GM19395 (cell line): ENCODE data around the gene ASTN2.

Experiments used
- ATAC-seq: cut with Tn5 transposase; IDR thresholded peaks from one replicate; pipeline ENCODE4 v1.9.1; 2021; ENCODE audit warnings: mild to moderate bottlenecking, moderate library complexity; ENCODE audit not compliant: unreplicated experiment

The ASTN2 gene

DNA sequence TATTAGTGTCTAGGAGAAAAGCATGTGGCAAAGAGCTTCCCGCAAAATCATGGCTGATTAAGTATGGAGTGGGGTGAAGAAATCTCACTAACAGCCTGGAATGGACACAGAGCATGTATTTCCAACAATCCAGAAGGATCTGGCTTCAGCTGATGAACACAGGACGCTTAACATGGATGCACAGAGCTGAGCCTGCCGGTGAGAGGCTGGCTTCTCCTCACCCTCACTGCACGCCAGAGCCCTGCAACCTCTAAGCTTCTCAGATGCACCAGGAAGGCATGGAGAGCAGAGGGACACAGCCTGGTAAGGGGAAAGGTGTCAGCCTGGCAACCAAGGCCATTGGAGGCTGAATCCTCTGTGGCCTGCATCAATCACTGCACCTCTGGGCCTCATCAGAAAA is 429.3 kb downstream of the ASTN2 start:
- ATAC-seq: no peak

GRCh38 chr9:116984111-116984510 is 430.7 kb downstream of the ASTN2 start:
- ATAC-seq: no peak

- no peak for ATAC-seq
Observed at GRCh38 chr9:116980582-116981120, 434.2 kb downstream of the ASTN2 start.

DNA sequence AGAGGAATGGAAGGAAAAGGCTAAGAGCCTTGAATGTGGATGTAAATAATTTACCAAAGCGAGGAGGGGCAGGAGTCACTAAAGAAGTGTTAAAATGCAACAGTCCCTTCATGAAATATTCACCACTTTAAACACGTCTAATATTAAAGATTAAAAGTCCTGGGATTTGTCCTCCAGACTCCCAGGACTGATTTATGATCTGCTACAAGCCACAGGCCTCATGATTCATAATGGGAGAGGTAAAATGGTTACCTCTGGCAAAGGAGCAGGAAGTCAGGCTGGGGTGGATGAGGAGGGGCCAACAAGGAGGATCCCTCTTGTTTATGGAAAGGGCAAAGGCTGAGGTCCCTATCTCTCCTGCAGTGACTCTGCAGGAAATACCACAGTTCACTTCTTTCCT is 435.4 kb downstream of the ASTN2 start:
- no peak for ATAC-seq

- no peak for ATAC-seq
Observed at GRCh38 chr9:116978155-116978554, 436.7 kb downstream of the ASTN2 start.

- ATAC-seq: no peak
Observed at GRCh38 chr9:116975126-116975525, 439.7 kb downstream of the ASTN2 start.

DNA sequence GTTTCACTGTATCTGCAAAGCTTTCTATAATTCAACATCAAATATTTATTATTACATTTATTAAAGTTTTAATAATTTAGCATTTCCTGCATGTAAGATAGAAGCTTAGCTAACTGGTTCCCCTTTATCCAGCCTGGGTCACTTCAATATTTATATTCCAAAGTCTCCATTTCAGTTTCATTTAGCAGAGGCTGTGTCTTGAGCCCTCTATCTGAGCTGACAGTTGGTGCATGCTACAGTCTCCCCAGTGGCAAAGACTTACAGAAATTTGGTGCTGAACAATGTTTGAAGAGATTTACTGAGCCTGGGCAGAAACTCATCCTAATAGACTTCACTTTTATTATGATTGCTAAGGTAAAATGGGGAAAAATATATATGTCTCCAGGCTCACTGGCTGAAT is 448.7 kb downstream of the ASTN2 start:
- ATAC-seq: no peak

- no peak for ATAC-seq
Observed at GRCh38 chr9:116964258-116964657, 450.6 kb downstream of the ASTN2 start.

DNA sequence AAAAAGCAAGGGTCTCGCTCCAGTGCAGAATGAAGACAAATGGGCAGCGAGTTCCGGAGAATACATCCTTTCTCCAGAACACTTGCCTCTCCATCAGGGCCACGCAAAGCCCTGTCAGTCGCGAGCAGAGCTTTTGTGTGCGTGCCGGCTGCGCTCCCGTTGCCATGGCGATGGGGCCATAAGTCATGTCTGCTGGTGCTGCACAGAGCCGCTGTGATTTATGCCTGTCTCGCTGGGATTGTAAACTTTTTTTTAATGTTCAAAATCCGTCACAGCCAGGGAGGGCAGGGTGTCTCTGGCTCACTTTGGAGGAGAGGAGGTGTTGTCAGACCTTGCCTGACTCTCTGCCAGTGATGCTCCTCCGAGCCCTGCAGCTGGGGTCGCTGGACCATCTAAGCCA is 455.0 kb downstream of the ASTN2 start:
- no peak for ATAC-seq

DNA sequence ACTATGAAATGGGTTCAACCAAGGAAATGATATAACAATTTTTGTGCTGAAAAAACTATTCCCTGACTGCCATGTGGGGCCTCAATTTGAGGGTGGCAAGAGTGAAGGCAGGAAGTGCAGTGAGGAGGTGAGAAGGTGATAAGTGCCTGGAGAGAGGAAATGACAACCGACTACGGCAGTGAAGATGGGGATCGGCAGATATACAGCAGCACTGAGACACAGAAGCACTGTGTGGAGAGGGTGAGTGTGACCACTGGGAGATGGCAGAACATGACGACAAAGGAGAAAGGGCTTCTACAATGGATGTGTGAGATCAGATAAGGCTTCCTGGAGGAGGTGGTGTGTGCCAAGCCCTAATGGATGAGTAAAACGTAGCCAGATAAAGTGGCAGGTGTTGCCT is 456.0 kb downstream of the ASTN2 start:
- ATAC-seq: no peak

DNA sequence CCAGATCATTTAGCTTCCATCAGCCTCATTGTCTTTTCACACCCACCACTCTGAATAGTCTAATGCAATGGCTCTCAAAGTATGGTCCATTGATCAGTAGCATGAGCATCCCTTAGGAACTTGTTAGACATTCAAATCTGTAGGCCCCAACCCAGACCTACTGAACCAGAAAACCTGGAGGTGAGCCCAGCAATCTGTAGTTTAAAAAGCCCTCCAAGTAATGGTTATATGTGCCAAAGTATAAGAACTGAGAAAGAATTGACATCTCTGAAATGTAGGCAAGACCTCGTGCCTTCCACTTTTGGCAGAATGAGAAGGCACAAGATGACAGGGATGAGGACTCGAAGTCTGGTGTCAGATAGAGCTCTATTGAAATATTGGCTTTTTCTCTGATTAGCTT is 460.1 kb downstream of the ASTN2 start:
- no peak for ATAC-seq

DNA sequence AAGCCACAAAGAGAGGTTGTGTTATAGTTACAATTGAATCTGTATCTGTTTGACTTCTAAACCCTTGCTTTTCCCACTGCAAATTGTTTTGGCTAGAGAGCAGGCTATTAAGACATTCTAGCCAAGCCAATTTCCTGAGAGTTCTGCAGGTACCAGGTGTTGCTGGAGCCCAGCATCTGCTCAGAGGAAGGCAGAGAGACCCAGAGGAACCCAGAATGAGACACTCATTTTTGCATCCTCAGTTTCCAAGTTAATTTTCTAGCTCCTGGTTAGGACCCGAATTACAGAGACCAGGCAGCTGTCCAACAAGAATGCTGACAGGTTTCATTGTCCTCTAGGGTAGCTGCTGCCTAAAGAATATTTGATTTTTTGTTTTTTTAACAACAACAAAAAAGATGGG is 461.6 kb downstream of the ASTN2 start:
- no peak for ATAC-seq

DNA sequence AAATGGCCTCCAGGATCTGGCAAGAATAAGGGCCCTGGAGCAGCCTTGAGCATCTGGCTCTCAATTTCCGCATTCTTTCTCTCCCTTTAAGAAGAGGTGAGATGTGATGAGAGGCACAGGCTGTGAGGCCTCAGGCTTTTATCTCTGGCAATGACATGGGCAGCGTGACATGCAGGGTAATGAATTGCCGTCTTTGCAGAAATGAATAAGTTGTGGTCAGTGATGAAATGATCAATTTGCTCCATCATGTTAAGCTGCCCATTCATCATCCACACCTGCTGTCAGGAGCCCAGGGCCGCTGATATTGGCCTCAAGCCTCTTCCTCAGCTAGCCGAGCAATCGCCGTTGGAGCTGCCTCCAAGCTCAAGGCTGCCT is 462.4 kb downstream of the ASTN2 start:
- no peak for ATAC-seq

DNA sequence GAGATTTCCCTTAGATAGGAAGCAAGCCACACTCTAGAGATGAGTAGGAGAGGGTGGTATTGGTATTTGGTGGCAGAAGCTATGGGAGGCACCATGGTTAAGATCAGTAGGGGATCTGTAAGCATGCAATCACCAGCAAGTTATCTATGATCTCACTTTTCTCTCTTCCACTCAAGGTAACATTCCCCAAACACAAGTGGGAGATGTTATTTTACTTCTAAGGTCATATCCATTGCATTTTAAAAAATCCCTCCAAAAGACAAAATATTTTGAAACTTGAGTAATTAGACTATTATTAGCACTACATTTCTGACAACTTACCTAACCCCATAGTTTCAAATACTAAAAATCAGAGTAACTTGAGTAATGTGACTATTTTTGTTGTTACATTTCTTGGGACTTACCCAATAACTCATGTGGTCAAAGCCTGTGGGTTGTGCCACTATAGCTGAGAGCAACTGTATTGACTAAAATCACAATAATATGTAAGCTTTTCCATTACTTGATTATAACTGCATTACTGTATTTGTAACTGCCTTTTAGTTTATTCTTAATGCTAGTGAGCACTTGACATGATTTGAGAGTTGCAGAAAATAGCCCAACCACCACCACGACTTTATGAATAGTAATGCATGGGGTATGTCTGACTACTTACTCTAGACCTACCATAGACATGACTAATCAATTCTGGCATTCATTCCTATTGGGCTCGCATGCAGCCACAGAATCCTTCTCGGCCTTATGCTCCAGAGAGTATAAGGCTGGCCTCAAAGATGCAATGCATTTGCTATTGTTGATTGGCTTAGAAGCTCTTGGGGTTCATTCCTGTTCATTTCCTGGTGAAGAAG is 463.0 kb downstream of the ASTN2 start:
- ATAC-seq: peak; percentile 76

DNA sequence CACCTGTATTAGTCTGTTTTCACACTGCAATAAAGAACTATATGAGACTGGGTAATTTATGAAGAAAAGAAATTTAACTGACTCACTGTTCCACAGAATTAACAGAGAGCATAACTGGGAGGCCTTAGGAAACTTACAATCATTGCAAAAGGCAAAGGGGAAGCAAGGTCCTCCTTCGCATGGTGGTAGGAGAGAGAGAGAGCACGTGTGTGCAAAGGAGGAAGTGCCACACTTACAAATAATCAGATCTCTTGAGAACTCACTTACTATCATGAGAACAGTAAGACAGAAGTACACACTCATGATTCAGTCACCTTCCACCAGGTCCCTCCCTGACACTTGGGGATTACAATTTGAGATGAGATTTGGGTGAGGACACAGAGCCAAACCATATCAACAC is 469.0 kb downstream of the ASTN2 start:
- ATAC-seq: peak; percentile 50

DNA sequence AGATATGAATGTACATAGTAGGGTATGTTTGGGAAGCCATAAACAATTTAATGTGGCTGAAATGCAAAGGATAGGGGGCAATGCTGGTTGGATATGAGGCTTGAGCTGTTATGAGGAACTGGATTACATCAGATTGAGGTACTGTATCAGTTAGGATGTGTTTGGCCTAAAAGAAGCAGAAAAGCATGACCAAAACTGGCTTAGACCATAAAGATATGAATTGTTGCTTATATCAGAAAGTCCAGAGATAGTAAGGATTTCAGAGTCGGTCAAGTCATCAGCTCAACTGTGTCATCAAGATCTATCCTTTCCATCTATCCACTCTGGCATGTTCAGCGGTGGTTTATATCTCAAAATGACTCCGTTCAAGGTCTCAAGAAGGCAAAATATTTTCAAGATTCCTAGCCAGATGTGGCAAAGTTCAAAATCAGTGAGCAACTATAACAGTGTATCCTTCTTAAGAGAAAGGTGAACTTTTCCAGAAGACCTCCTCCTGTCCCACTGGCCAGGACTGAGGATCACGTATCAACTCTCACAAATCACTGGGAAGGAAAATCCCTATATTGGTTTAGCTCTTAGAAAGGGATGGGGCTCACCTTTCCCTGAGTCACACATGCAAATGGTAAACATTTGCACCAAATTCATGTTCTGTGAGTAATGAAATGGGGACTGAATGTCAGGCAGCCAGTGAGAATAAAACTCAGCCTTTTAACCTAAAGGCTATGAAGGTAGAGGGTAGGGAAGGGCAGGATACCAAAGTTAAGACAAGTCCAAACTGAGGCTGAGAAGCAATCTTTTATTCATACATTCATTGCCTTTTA is 469.9 kb downstream of the ASTN2 start:
- ATAC-seq: no peak

- ATAC-seq: no peak
Observed at GRCh38 chr9:116943970-116944369, 470.9 kb downstream of the ASTN2 start.

- peak; percentile 61 for ATAC-seq
Observed at GRCh38 chr9:116942593-116943061, 472.2 kb downstream of the ASTN2 start.

DNA sequence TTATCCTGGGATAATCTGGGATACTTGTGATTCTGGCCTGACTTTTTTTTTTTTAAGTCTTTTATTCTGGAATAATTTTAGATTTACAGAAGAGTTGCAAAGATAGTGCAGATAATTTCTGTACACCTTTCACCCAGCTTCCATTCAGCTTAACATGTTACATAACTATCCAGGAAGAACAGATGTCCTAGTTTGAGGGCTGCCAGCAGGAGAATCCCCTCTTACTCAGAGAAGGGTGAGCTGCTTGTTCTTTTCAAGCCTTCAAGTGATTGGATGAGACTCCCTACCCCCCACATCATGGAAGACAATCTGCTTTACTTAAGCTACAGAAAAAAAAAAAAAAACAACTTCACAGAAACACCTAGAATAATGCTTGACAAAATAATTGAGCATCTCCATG is 473.6 kb downstream of the ASTN2 start:
- ATAC-seq: no peak

- ATAC-seq: no peak
Observed at GRCh38 chr9:116940614-116941215, 474.1 kb downstream of the ASTN2 start.

- peak; percentile 53 for ATAC-seq
Observed at GRCh38 chr9:116939614-116940013, 475.2 kb downstream of the ASTN2 start.
